NCI-H446 (cell line): ENCODE results near the gene PFN1.
A peak's percentile ranks its signal among the peaks of the same experiment; 100 is the strongest.

Source experiments
- DNase-seq, 2 experiments: peaks; one replicate each; lab custom pipeline; 2025; lab: John Stamatoyannopoulos, UW

Gene PFN1

GRCh38 chr17:4967539-4968485 lies 19.5 kb upstream of the PFN1 start, which contains the start of gene SPAG7:
SPAG7 (minus strand) TSS chr17:4967817; CDS start chr17:4967804, 13 bp downstream.
- peak; percentile 89 to 94 for DNase-seq

- DNase-seq, result peak; percentile 97 to 98
These were observed 18.7 kb upstream of the PFN1 start for GRCh38 chr17:4966844-4967538.

GRCh38 chr17:4965311-4965986 lies 17.1 kb upstream of the PFN1 start:
- DNase-seq, result no peak

- DNase-seq, result no peak
These were observed 12.1 kb upstream of the PFN1 start for GRCh38 chr17:4960279-4960922.

GRCh38 chr17:4959261-4959965 lies 11.1 kb upstream of the PFN1 start:
- no peak for DNase-seq

- DNase-seq, result no peak
These were observed 9.8 kb upstream of the PFN1 start for GRCh38 chr17:4958102-4958501.

GRCh38 chr17:4956493-4957061 lies 8.2 kb upstream of the PFN1 start:
- no peak for DNase-seq

GRCh38 chr17:4955091-4955490 lies 6.8 kb upstream of the PFN1 start:
- DNase-seq, result no peak

- no peak for DNase-seq
These were observed 5.2 kb upstream of the PFN1 start for GRCh38 chr17:4953451-4953961.

GRCh38 chr17:4951486-4951885 lies 3.2 kb upstream of the PFN1 start:
- no peak for DNase-seq

- DNase-seq, result peak in 1 of 2 experiments; percentile 16
These were observed 2.4 kb upstream of the PFN1 start, which contains the start of gene ENO3 for GRCh38 chr17:4950746-4951204. ENO3 (plus strand) TSS chr17:4951119; CDS start chr17:4951830, 711 bp downstream.

GRCh38 chr17:4950075-4950745 lies 1.9 kb upstream of the PFN1 start:
- no peak for DNase-seq

GRCh38 chr17:4949321-4950074 lies 1.2 kb upstream of the PFN1 start:
- DNase-seq, result peak in 1 of 2 experiments; percentile 50

GRCh38 chr17:4948931-4949320 lies 596 bp upstream of the PFN1 start:
- DNase-seq, result peak; percentile 83 to 89

GRCh38 chr17:4947411-4948165 lies 742 bp downstream of the PFN1 start:
- peak in 1 of 2 experiments; percentile 49 for DNase-seq

- DNase-seq, result no peak
These were observed 1.3 kb downstream of the PFN1 start for GRCh38 chr17:4947010-4947410.

- no peak for DNase-seq
These were observed 1.9 kb downstream of the PFN1 start for GRCh38 chr17:4946312-4946976.

GRCh38 chr17:4945944-4946280 lies 2.4 kb downstream of the PFN1 start:
- no peak for DNase-seq
